HCT116 (cell line): ENCODE results near the gene AUTS2. TPM values are rescaled to one million over a fixed set of nuclear protein-coding genes. Genes with fewer than 3 reads are reported as not detected.

ENCODE experiments used
- ATAC-seq: fragments of 200-7000 bp; cut with Tn5 transposase; 2 replicates; pipeline ENCODE4 v1.9.1; 2020; ENCODE audit warnings: mild to moderate bottlenecking, moderate library complexity
- BruUV-seq: library from RNA; stranded (reverse); fragments of 400-500 nt; replicated peaks from 2 replicates; lab custom pipeline; 2021; lab: Mats Ljungman, UMichigan
- CTCF ChIA-PET: fragments of 300-600 bp; sonication (Branson Sonifier 250); formaldehyde crosslinking; loops from one replicate; lab custom pipeline; 2021; ENCODE audit warnings: antibody characterized with exemption; lab: Charles Lee
- POLR2A ChIA-PET: fragments of 300-600, 350-600 bp; sonication (Branson Sonifier 250); formaldehyde crosslinking; loops from one replicate; lab custom pipeline; 2021; ENCODE audit warnings: antibody characterized with exemption; lab: Charles Lee
- RAD21 ChIA-PET, 2 experiments: fragments of 300-600 bp; sonication (Branson Sonifier 250); formaldehyde crosslinking; loops; one replicate each; lab custom pipeline; 2023; ENCODE audit warnings: low total read pairs in 2 of 2; ENCODE audit not compliant: uncharacterized antibody in 2 of 2, unreplicated experiment in 2 of 2, low non-redundant PET in 1 of 2; lab: Charles Lee
- DNase-seq: peaks from one replicate; pipeline ENCODE4 v3.0.0-alpha.2; 2010; ENCODE audit warnings: low read depth, low spot score
- H2AFZ ChIP-seq: fragments of 200-600 bp; shearing (Covaris generic), sonication (generic); 2 replicates; pipeline ENCODE4 v1.6.1; 2017; ENCODE audit warnings: low read depth, mixed run types, mixed read lengths, antibody characterized with exemption, low read length; ENCODE audit not compliant: poor library complexity, severe bottlenecking
- H3K27ac ChIP-seq: 2 replicates; pipeline ENCODE4 v1.5.1; 2012; ENCODE audit warnings: low read depth, low read length
- H3K27me3 ChIP-seq: fragments of 200-600 bp; sonication (generic); 2 replicates; pipeline ENCODE4 v1.6.1; 2016; ENCODE audit warnings: mixed run types, low read length, mixed read lengths; ENCODE audit not compliant: insufficient read depth
- H3K36me3 ChIP-seq, 2 experiments: fragments of 200-500 bp in 1 of 2; fragments of 200-600 bp in 1 of 2; sonication (Bioruptor generic) in 1 of 2; sonication (generic) in 1 of 2; 2 replicates each; pipeline versions ENCODE4 v1.5.1 to v1.6.1; 2014 to 2016; ENCODE audit warnings: low read length in 2 of 2, inconsistent platforms in 1 of 2, mixed read lengths in 1 of 2, mixed run types in 1 of 2; ENCODE audit not compliant: insufficient read depth in 2 of 2, control insufficient read depth in 1 of 2
- H3K4me1 ChIP-seq, 2 experiments: fragments of 200-600 bp in 1 of 2; sonication (generic) in 1 of 2; 2 replicates each; pipeline versions ENCODE4 v1.5.1 to v1.6.1; 2012 to 2017; ENCODE audit warnings: low read length in 2 of 2, inconsistent platforms in 1 of 2, mild to moderate bottlenecking in 1 of 2, mixed read lengths in 1 of 2, mixed run types in 1 of 2, moderate library complexity in 1 of 2; ENCODE audit not compliant: insufficient read depth in 2 of 2, control insufficient read depth in 1 of 2
- H3K4me2 ChIP-seq: fragments of 200-600 bp; sonication (generic); 2 replicates; pipeline ENCODE4 v1.6.1; 2017; ENCODE audit warnings: mixed run types, low read length, mixed read lengths
- H3K4me3 ChIP-seq, 2 experiments: fragments of 200-600 bp in 1 of 2; sonication (generic) in 1 of 2; replicated peaks in 1 of 2; 2 replicates each; pipeline ENCODE4 v1.5.1; 2011 to 2016; ENCODE audit warnings: low read length in 2 of 2, control low read depth in 1 of 2, low read depth in 1 of 2, mild to moderate bottlenecking in 1 of 2, mixed read lengths in 1 of 2, mixed run types in 1 of 2
- H3K79me2 ChIP-seq: fragments of 200-600 bp; sonication (generic); 2 replicates; pipeline ENCODE4 v1.6.1; 2017; ENCODE audit warnings: mild to moderate bottlenecking, mixed run types, low read length, moderate library complexity, mixed read lengths; ENCODE audit not compliant: insufficient read depth
- H3K9ac ChIP-seq: fragments of 200-600 bp; sonication (generic); 2 replicates; pipeline ENCODE4 v1.6.1; 2016; ENCODE audit warnings: low read length, mixed read lengths
- H3K9me2 ChIP-seq: fragments of 200-600 bp; sonication (generic), shearing (Covaris generic); 2 replicates; pipeline ENCODE4 v1.6.1; 2017; ENCODE audit warnings: mixed run types, mild to moderate bottlenecking, moderate library complexity; ENCODE audit not compliant: insufficient read depth
- H3K9me3 ChIP-seq, 2 experiments: fragments of 200-500 bp in 1 of 2; fragments of 200-600 bp in 1 of 2; sonication (Bioruptor generic) in 1 of 2; sonication (generic) in 1 of 2; 2 replicates each; pipeline ENCODE4 v1.6.1; 2014 to 2017; ENCODE audit warnings: low read length in 2 of 2, mixed read lengths in 2 of 2, inconsistent platforms in 1 of 2, low read depth in 1 of 2, mild to moderate bottlenecking in 1 of 2, mixed run types in 1 of 2, moderate library complexity in 1 of 2; ENCODE audit not compliant: control insufficient read depth in 1 of 2, insufficient read depth in 1 of 2
- H4K20me1 ChIP-seq: fragments of 200-600 bp; sonication (generic), shearing (Covaris generic); 2 replicates; pipeline ENCODE4 v1.6.1; 2017; ENCODE audit warnings: mixed run types, mild to moderate bottlenecking, moderate library complexity; ENCODE audit not compliant: insufficient read depth
- EGR1 ChIP-seq: IDR thresholded peaks from 2 replicates; pipeline ENCODE4 v1.6.1; 2012; ENCODE audit warnings: low read depth
- ELF1 ChIP-seq: IDR thresholded peaks from 2 replicates; pipeline ENCODE4 v1.6.1; 2012; ENCODE audit warnings: low read depth, borderline replicate concordance
- EZH2 ChIP-seq: fragments of 200-600 bp; sonication (generic); IDR thresholded peaks from 2 replicates; pipeline ENCODE4 v1.6.1; 2017; ENCODE audit warnings: antibody characterized with exemption, mixed run types
- FOSL1 ChIP-seq: IDR thresholded peaks from 2 replicates; pipeline ENCODE4 v1.6.1; 2012; ENCODE audit warnings: low read depth
- POLR2AphosphoS5 ChIP-seq: IDR thresholded peaks from 2 replicates; pipeline ENCODE4 v1.6.1; 2011; ENCODE audit warnings: mild to moderate bottlenecking, low read depth, low read length, moderate library complexity
- SIN3A ChIP-seq: IDR thresholded peaks from 2 replicates; pipeline ENCODE4 v1.6.1; 2012; ENCODE audit warnings: low read depth
- SP1 ChIP-seq: IDR thresholded peaks from 2 replicates; pipeline ENCODE4 v1.6.1; 2012; ENCODE audit warnings: low read depth
- SRF ChIP-seq: IDR thresholded peaks from 2 replicates; pipeline ENCODE4 v1.6.1; 2012; ENCODE audit warnings: low read depth
- TCF7L2 ChIP-seq: IDR thresholded peaks from 2 replicates; pipeline ENCODE4 v1.7.0; 2011; ENCODE audit warnings: borderline replicate concordance, inconsistent platforms; ENCODE audit not compliant: insufficient read depth, insufficient read length; ENCODE audit errors: extremely low read depth
- YY1 ChIP-seq: IDR thresholded peaks from 2 replicates; pipeline ENCODE4 v1.6.1; 2011; ENCODE audit warnings: low read length, low read depth, moderate library complexity, mild to moderate bottlenecking; ENCODE audit not compliant: insufficient replicate concordance; ENCODE audit errors: extremely low read depth
- ZFX ChIP-seq: fragments of 450-650 bp; IDR thresholded peaks from 2 replicates; pipeline ENCODE4 v1.6.1; 2017
- ZNF274 ChIP-seq: fragments of 200-500 bp; sonication (Bioruptor generic); IDR thresholded peaks from 2 replicates; pipeline ENCODE4 v1.6.1; 2014; ENCODE audit warnings: mild to moderate bottlenecking, low read depth, low read length, inconsistent platforms
- intact Hi-C: fragments of 100-400 bp; cut with micrococcal nuclease; formaldehyde crosslinking; loops from 2 replicates; pipeline ENCODE4 v1.10.0; 2022
- total RNA-seq: library from RNA; stranded (reverse); gene quantifications from one replicate; pipeline ENCODE4 v1.2.1, GENCODE V29; 2021; ENCODE audit not compliant: unreplicated experiment
- TF ChIP-seq, protein P1 (sequence below): IDR thresholded peaks from 2 replicates; pipeline ENCODE4 v1.6.1; 2011; ENCODE audit warnings: mild to moderate bottlenecking, low read length, moderate library complexity; ENCODE audit not compliant: insufficient replicate concordance; ENCODE audit errors: extremely low read depth
- TF ChIP-seq, protein P2 (sequence below): IDR thresholded peaks from 2 replicates; pipeline ENCODE4 v1.6.1; 2012
- TF ChIP-seq, protein P3 (sequence below): IDR thresholded peaks from 2 replicates; pipeline ENCODE4 v1.6.1; 2012; ENCODE audit warnings: low read depth
- TF ChIP-seq, protein P4 (sequence below): IDR thresholded peaks from 2 replicates; pipeline ENCODE4 v1.6.1; 2012
- TF ChIP-seq, protein P5 (sequence below), 3 experiments: fragments of 200-600 bp in 1 of 3; sonication (generic) in 1 of 3; IDR thresholded peaks in 2 of 3; conservative IDR thresholded peaks in 1 of 3; 2 replicates each; pipeline ENCODE4 v1.5.1; 2012 to 2017; ENCODE audit warnings: low read depth in 2 of 3, low read length in 2 of 3, antibody characterized with exemption in 1 of 3, borderline replicate concordance in 1 of 3, control low read depth in 1 of 3, mild to moderate bottlenecking in 1 of 3, mixed read lengths in 1 of 3, mixed run types in 1 of 3, moderate library complexity in 1 of 3; ENCODE audit not compliant: insufficient read depth in 1 of 3

The AUTS2 gene
- total RNA-seq, 1 experiment from 2014 or later: 0.93 TPM

DNA sequence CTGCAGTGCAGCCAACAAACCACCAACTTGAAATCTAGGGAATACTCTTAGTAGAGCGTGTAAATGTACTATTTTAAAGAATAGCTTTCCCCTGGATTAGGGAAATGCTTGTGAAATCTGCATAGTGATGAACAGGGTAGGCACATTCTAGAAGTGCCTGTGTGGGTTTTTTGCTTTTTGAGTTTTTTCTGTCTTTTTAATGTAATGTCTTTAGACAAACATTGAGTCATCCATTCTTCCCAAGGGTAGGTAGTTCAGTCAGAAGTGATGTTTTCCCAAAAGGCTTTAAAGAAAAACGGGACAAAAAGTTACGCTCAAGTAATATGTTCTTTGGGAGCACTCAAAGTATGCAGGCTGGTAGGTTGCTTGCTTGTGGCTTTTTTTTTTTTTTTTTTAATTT, 130.0 kb downstream of the AUTS2 start:
- ChIA-PET POLR2A (no interaction called here), RAD21 (no interaction called here), CTCF (no interaction called here)
- Histone ChIP-seq H3K4me3 (no peak overlapping the region), H3K9ac (no peak overlapping the region), H3K27me3 (no peaks in the 10 kb centered on the region), H3K36me3 (no peaks in the 10 kb centered on the region), H3K9me2 (no peaks in the 10 kb centered on the region), H4K20me1 (no peaks in the 10 kb centered on the region), H3K27ac (no peak overlapping the region), H3K4me2 (no peak overlapping the region), H2AFZ (no peak overlapping the region), H3K4me1 (no peaks in the 10 kb centered on the region), H3K9me3 (peaks cover 10 to 35% of the 10 kb centered on the region in 2 experiments; a peak in 2 of 4 replicates), H3K79me2 (no peaks in the 10 kb centered on the region)
- no peak for ATAC-seq
- DNase-seq: no peak
- TF ChIP-seq, protein P1, sequence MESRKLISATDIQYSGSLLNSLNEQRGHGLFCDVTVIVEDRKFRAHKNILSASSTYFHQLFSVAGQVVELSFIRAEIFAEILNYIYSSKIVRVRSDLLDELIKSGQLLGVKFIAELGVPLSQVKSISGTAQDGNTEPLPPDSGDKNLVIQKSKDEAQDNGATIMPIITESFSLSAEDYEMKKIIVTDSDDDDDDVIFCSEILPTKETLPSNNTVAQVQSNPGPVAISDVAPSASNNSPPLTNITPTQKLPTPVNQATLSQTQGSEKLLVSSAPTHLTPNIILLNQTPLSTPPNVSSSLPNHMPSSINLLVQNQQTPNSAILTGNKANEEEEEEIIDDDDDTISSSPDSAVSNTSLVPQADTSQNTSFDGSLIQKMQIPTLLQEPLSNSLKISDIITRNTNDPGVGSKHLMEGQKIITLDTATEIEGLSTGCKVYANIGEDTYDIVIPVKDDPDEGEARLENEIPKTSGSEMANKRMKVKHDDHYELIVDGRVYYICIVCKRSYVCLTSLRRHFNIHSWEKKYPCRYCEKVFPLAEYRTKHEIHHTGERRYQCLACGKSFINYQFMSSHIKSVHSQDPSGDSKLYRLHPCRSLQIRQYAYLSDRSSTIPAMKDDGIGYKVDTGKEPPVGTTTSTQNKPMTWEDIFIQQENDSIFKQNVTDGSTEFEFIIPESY: no peak
- TF ChIP-seq SP1: no peak
- TF ChIP-seq ZNF274: no peak
- no peak for TF ChIP-seq ELF1
- TF ChIP-seq, protein P2, sequence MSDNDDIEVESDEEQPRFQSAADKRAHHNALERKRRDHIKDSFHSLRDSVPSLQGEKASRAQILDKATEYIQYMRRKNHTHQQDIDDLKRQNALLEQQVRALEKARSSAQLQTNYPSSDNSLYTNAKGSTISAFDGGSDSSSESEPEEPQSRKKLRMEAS: no peak
- no peak for TF ChIP-seq EGR1
- TF ChIP-seq POLR2AphosphoS5: no peak
- TF ChIP-seq SIN3A: no peak
- no peak for TF ChIP-seq FOSL1
- no peak for TF ChIP-seq ZFX
- TF ChIP-seq YY1: no peak
- no peak for TF ChIP-seq EZH2
- no peak for TF ChIP-seq TCF7L2
- TF ChIP-seq, protein P3, sequence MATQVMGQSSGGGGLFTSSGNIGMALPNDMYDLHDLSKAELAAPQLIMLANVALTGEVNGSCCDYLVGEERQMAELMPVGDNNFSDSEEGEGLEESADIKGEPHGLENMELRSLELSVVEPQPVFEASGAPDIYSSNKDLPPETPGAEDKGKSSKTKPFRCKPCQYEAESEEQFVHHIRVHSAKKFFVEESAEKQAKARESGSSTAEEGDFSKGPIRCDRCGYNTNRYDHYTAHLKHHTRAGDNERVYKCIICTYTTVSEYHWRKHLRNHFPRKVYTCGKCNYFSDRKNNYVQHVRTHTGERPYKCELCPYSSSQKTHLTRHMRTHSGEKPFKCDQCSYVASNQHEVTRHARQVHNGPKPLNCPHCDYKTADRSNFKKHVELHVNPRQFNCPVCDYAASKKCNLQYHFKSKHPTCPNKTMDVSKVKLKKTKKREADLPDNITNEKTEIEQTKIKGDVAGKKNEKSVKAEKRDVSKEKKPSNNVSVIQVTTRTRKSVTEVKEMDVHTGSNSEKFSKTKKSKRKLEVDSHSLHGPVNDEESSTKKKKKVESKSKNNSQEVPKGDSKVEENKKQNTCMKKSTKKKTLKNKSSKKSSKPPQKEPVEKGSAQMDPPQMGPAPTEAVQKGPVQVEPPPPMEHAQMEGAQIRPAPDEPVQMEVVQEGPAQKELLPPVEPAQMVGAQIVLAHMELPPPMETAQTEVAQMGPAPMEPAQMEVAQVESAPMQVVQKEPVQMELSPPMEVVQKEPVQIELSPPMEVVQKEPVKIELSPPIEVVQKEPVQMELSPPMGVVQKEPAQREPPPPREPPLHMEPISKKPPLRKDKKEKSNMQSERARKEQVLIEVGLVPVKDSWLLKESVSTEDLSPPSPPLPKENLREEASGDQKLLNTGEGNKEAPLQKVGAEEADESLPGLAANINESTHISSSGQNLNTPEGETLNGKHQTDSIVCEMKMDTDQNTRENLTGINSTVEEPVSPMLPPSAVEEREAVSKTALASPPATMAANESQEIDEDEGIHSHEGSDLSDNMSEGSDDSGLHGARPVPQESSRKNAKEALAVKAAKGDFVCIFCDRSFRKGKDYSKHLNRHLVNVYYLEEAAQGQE: no peak
- no peak for TF ChIP-seq SRF
- TF ChIP-seq, protein P4, sequence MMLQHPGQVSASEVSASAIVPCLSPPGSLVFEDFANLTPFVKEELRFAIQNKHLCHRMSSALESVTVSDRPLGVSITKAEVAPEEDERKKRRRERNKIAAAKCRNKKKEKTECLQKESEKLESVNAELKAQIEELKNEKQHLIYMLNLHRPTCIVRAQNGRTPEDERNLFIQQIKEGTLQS: no peak
- TF ChIP-seq, protein P5, sequence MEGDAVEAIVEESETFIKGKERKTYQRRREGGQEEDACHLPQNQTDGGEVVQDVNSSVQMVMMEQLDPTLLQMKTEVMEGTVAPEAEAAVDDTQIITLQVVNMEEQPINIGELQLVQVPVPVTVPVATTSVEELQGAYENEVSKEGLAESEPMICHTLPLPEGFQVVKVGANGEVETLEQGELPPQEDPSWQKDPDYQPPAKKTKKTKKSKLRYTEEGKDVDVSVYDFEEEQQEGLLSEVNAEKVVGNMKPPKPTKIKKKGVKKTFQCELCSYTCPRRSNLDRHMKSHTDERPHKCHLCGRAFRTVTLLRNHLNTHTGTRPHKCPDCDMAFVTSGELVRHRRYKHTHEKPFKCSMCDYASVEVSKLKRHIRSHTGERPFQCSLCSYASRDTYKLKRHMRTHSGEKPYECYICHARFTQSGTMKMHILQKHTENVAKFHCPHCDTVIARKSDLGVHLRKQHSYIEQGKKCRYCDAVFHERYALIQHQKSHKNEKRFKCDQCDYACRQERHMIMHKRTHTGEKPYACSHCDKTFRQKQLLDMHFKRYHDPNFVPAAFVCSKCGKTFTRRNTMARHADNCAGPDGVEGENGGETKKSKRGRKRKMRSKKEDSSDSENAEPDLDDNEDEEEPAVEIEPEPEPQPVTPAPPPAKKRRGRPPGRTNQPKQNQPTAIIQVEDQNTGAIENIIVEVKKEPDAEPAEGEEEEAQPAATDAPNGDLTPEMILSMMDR (IDR thresholded peaks at IDR 0.05 in 2 of 3, conservative IDR thresholded peaks at IDR 0.05 in 1 of 3; ENCODE audit: borderline replicate concordance in 1 of 3, insufficient read depth in 1 of 3, low read depth in 2 of 3, low read length in 2 of 3): no peak
- intact Hi-C loops: no loop called here
- no TSS peak for BruUV-seq
